ENCODE results near the gene RTN4. TPM values are rescaled to one million over a fixed set of nuclear protein-coding genes. Genes with fewer than 3 reads are reported as not detected.

The RTN4 gene
- total and polyA plus RNA-seq, 2 experiments from 2014 or later, result 218 to 221 TPM

- DNase-seq (ENCODE audit: low spot score) (no peak), ATAC-seq (peak; percentile 55)
- H3K4me2 ChIP-seq, result no peak overlapping the region
- no peak overlapping the region for H3K4me3 Mint-ChIP-seq
- H3K9me2 ChIP-seq (ENCODE audit: insufficient read depth), result no peaks in the 10 kb centered on the region
- peaks cover 100% of the 10 kb centered on the region for H3K79me2 ChIP-seq (replicated peaks; ENCODE audit: insufficient read depth)
- peaks cover 5% of the 10 kb centered on the region for H3K27me3 Mint-ChIP-seq (ENCODE audit: insufficient read depth, low read depth, poor library complexity)
- H3K27ac Mint-ChIP-seq, result 0 out of 2 replicates have a peak overlapping the region, but pooled peaks have one; percentile 41
- H3K27me3 ChIP-seq (ENCODE audit: insufficient read depth), result no peaks in the 10 kb centered on the region
- H3K27ac ChIP-seq (ENCODE audit: low read depth), result no peak overlapping the region
- H2AFZ ChIP-seq, result no peak overlapping the region
- no peak overlapping the region for H3K4me3 ChIP-seq
- peaks cover 15% of the 10 kb centered on the region for H3K36me3 Mint-ChIP-seq (ENCODE audit: low read depth)
- peaks cover 4% of the 10 kb centered on the region; the same call in 1 of the 3 replicates for H3K9me3 Mint-ChIP-seq
- no peaks in the 10 kb centered on the region for H3K36me3 ChIP-seq (ENCODE audit: insufficient read depth)
- no peaks in the 10 kb centered on the region for H3F3A ChIP-seq (replicated peaks; ENCODE audit: low read depth)
- peaks cover 71% of the 10 kb centered on the region for H4K20me1 ChIP-seq (replicated peaks; ENCODE audit: insufficient read depth)
- H3K4me1 ChIP-seq (ENCODE audit: insufficient read depth), result peaks cover 35% of the 10 kb centered on the region
- TF ChIP-seq ZNF114 (CRISPR knock-in tag; IDR thresholded peaks at IDR 0.05), result no peak
- TF ChIP-seq NANOG (IDR thresholded peaks at IDR 0.05; ENCODE audit: borderline replicate concordance), result no peak
- no peak for TF ChIP-seq CREB1 (CRISPR knock-in tag; IDR thresholded peaks at IDR 0.05; ENCODE audit: low read depth)
- TF ChIP-seq, protein P1, sequence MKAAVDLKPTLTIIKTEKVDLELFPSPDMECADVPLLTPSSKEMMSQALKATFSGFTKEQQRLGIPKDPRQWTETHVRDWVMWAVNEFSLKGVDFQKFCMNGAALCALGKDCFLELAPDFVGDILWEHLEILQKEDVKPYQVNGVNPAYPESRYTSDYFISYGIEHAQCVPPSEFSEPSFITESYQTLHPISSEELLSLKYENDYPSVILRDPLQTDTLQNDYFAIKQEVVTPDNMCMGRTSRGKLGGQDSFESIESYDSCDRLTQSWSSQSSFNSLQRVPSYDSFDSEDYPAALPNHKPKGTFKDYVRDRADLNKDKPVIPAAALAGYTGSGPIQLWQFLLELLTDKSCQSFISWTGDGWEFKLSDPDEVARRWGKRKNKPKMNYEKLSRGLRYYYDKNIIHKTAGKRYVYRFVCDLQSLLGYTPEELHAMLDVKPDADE (IDR thresholded peaks at IDR 0.05), result no peak
- no peak for TF ChIP-seq EZH2phosphoT487 (IDR thresholded peaks at IDR 0.05; ENCODE audit: unreplicated experiment)
- no peak for TF ChIP-seq STAT1 (IDR thresholded peaks at IDR 0.05; ENCODE audit: unreplicated experiment)
- TF ChIP-seq, protein P2, sequence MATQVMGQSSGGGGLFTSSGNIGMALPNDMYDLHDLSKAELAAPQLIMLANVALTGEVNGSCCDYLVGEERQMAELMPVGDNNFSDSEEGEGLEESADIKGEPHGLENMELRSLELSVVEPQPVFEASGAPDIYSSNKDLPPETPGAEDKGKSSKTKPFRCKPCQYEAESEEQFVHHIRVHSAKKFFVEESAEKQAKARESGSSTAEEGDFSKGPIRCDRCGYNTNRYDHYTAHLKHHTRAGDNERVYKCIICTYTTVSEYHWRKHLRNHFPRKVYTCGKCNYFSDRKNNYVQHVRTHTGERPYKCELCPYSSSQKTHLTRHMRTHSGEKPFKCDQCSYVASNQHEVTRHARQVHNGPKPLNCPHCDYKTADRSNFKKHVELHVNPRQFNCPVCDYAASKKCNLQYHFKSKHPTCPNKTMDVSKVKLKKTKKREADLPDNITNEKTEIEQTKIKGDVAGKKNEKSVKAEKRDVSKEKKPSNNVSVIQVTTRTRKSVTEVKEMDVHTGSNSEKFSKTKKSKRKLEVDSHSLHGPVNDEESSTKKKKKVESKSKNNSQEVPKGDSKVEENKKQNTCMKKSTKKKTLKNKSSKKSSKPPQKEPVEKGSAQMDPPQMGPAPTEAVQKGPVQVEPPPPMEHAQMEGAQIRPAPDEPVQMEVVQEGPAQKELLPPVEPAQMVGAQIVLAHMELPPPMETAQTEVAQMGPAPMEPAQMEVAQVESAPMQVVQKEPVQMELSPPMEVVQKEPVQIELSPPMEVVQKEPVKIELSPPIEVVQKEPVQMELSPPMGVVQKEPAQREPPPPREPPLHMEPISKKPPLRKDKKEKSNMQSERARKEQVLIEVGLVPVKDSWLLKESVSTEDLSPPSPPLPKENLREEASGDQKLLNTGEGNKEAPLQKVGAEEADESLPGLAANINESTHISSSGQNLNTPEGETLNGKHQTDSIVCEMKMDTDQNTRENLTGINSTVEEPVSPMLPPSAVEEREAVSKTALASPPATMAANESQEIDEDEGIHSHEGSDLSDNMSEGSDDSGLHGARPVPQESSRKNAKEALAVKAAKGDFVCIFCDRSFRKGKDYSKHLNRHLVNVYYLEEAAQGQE (IDR thresholded peaks at IDR 0.05; ENCODE audit: unreplicated experiment), result no peak
- TF ChIP-seq JUNB (IDR thresholded peaks at IDR 0.05; ENCODE audit: unreplicated experiment), result no peak
- no peak for TF ChIP-seq POLR2AphosphoS5 (IDR thresholded peaks at IDR 0.05; ENCODE audit: low read depth)
- TF ChIP-seq, protein P3, sequence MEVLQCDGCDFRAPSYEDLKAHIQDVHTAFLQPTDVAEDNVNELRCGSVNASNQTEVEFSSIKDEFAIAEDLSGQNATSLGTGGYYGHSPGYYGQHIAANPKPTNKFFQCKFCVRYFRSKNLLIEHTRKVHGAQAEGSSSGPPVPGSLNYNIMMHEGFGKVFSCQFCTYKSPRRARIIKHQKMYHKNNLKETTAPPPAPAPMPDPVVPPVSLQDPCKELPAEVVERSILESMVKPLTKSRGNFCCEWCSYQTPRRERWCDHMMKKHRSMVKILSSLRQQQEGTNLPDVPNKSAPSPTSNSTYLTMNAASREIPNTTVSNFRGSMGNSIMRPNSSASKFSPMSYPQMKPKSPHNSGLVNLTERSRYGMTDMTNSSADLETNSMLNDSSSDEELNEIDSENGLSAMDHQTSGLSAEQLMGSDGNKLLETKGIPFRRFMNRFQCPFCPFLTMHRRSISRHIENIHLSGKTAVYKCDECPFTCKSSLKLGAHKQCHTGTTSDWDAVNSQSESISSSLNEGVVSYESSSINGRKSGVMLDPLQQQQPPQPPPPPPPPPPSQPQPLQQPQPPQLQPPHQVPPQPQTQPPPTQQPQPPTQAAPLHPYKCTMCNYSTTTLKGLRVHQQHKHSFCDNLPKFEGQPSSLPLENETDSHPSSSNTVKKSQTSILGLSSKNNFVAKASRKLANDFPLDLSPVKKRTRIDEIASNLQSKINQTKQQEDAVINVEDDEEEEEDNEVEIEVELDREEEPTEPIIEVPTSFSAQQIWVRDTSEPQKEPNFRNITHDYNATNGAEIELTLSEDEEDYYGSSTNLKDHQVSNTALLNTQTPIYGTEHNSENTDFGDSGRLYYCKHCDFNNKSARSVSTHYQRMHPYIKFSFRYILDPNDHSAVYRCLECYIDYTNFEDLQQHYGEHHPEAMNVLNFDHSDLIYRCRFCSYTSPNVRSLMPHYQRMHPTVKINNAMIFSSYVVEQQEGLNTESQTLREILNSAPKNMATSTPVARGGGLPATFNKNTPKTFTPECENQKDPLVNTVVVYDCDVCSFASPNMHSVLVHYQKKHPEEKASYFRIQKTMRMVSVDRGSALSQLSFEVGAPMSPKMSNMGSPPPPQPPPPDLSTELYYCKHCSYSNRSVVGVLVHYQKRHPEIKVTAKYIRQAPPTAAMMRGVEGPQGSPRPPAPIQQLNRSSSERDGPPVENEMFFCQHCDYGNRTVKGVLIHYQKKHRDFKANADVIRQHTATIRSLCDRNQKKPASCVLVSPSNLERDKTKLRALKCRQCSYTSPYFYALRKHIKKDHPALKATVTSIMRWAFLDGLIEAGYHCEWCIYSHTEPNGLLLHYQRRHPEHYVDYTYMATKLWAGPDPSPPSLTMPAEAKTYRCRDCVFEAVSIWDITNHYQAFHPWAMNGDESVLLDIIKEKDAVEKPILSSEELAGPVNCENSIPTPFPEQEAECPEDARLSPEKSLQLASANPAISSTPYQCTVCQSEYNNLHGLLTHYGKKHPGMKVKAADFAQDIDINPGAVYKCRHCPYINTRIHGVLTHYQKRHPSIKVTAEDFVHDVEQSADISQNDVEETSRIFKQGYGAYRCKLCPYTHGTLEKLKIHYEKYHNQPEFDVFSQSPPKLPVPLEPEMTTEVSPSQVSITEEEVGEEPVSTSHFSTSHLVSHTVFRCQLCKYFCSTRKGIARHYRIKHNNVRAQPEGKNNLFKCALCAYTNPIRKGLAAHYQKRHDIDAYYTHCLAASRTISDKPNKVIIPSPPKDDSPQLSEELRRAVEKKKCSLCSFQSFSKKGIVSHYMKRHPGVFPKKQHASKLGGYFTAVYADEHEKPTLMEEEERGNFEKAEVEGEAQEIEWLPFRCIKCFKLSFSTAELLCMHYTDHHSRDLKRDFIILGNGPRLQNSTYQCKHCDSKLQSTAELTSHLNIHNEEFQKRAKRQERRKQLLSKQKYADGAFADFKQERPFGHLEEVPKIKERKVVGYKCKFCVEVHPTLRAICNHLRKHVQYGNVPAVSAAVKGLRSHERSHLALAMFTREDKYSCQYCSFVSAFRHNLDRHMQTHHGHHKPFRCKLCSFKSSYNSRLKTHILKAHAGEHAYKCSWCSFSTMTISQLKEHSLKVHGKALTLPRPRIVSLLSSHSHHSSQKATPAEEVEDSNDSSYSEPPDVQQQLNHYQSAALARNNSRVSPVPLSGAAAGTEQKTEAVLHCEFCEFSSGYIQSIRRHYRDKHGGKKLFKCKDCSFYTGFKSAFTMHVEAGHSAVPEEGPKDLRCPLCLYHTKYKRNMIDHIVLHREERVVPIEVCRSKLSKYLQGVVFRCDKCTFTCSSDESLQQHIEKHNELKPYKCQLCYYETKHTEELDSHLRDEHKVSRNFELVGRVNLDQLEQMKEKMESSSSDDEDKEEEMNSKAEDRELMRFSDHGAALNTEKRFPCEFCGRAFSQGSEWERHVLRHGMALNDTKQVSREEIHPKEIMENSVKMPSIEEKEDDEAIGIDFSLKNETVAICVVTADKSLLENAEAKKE (CRISPR knock-in tag; IDR thresholded peaks at IDR 0.05), result no peak
- no peak for TF ChIP-seq CTCF (conservative IDR thresholded peaks at IDR 0.05; ENCODE audit: low read depth in 2 of 2)
- no peak for TF ChIP-seq ZNF331 (CRISPR knock-in tag; IDR thresholded peaks at IDR 0.05; ENCODE audit: low read depth)
- TF ChIP-seq EZH2 (IDR thresholded peaks at IDR 0.05; ENCODE audit: low read depth, unreplicated experiment), result no peak
- H3K4me1 Mint-ChIP-seq, result peaks cover 47% of the 10 kb centered on the region
Observed at GRCh38 chr2:55033076-55033742, 17.0 kb downstream of the RTN4 start.

Measured in GM23338 (cell line).